Ovary (tissue), 3 donors: ENCODE results near the gene AHRR.

ENCODE experiments used
- EP300 ChIP-seq: sonication (generic); formaldehyde crosslinking; IDR thresholded peaks from one replicate; pipeline ENCODE4 v1.6.1; 2017; ENCODE audit warnings: antibody characterized with exemption
- POLR2A ChIP-seq: fragments of 450-650 bp; IDR thresholded peaks from one replicate; pipeline ENCODE4 v1.6.1; 2017; ENCODE audit warnings: antibody characterized with exemption, mild to moderate bottlenecking, moderate library complexity
- TF ChIP-seq, protein P1 (sequence below), 3 donors: fragments of 450-650 bp in 2 of 3; fragments of 200-600 bp in 1 of 3; IDR thresholded peaks; one replicate each; pipeline versions ENCODE4 v1.5.1 to v1.8.0; 2016 to 2022; ENCODE audit warnings: antibody characterized with exemption in 3 of 3, mild to moderate bottlenecking in 1 of 3
- donor health status: DM: no; HTN: no; CAD: no.

DNA sequence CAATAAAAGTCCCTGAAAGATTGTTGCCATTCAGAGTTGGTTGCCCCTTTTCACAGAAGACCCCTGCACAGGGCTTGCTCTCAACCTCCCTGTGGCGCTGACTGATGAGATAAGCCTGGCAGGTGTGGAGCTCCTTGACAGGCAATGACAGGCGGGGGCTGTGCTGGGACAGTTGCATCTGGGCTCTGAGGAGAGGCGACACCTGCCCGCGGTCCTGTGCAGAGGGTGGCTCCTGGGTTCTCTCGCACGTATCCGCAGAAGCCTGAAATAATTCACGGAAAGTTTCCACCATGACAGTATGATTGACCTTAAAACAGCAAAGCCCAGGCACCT, 101.7 kb downstream of the AHRR start:
- TF ChIP-seq, protein P1, sequence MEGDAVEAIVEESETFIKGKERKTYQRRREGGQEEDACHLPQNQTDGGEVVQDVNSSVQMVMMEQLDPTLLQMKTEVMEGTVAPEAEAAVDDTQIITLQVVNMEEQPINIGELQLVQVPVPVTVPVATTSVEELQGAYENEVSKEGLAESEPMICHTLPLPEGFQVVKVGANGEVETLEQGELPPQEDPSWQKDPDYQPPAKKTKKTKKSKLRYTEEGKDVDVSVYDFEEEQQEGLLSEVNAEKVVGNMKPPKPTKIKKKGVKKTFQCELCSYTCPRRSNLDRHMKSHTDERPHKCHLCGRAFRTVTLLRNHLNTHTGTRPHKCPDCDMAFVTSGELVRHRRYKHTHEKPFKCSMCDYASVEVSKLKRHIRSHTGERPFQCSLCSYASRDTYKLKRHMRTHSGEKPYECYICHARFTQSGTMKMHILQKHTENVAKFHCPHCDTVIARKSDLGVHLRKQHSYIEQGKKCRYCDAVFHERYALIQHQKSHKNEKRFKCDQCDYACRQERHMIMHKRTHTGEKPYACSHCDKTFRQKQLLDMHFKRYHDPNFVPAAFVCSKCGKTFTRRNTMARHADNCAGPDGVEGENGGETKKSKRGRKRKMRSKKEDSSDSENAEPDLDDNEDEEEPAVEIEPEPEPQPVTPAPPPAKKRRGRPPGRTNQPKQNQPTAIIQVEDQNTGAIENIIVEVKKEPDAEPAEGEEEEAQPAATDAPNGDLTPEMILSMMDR (IDR thresholded peaks at IDR 0.05): no peak
- TF ChIP-seq POLR2A: no peak
- TF ChIP-seq EP300: no peak
